Lower leg skin (tissue), 4 donors: ENCODE results near the gene TBC1D22A. TPM values are rescaled to one million over a fixed set of nuclear protein-coding genes. Genes with fewer than 3 reads are reported as not detected.

ENCODE experiments used
- DNase-seq, 2 donors: peaks; one replicate each; pipeline ENCODE4 v3.0.0-alpha.2; 2019; ENCODE audit warnings: low spot score in 2 of 2
- H3K4me3 ChIP-seq: fragments of 200-600 bp; sonication (generic); 2 replicates; pipeline ENCODE4 v1.5.1; 2017; ENCODE audit warnings: mild to moderate bottlenecking, low read depth; ENCODE audit not compliant: poor library complexity, severe bottlenecking
- POLR2A ChIP-seq, 2 donors: fragments of 450-650 bp; IDR thresholded peaks; one replicate each; pipeline ENCODE4 v1.6.1; 2016 to 2017; ENCODE audit warnings: antibody characterized with exemption in 2 of 2, mild to moderate bottlenecking in 1 of 2, moderate library complexity in 1 of 2
- WGBS, 2 donors: methylation state at CpG; one replicate each; pipeline ENCODE4 v1.1.5; 2018; 5-methylcytosine and 5-hydroxymethylcytosine counted together
- intact Hi-C: fragments of 100-400 bp; cut with DNase I; formaldehyde crosslinking; loops from one replicate; pipeline ENCODE4 v1.15.0; 2023; ENCODE audit warnings: low total_unique reads
- total RNA-seq, 4 donors: library from RNA; depleted of rRNA; stranded (reverse); fragments of >200 nt; gene quantifications; one replicate each; pipeline ENCODE4 v1.1.0, GENCODE V29; 2016
- TF ChIP-seq, protein P1 (sequence below), 3 donors: fragments of 450-650 bp; IDR thresholded peaks; one replicate each; pipeline ENCODE4 v1.5.1; 2016; ENCODE audit warnings: antibody characterized with exemption in 3 of 3, mild to moderate bottlenecking in 3 of 3, moderate library complexity in 2 of 3

The TBC1D22A gene
- total RNA-seq, 4 donors from 2014 or later, result 21.8 to 32.3 (median 31.6) TPM

DNA sequence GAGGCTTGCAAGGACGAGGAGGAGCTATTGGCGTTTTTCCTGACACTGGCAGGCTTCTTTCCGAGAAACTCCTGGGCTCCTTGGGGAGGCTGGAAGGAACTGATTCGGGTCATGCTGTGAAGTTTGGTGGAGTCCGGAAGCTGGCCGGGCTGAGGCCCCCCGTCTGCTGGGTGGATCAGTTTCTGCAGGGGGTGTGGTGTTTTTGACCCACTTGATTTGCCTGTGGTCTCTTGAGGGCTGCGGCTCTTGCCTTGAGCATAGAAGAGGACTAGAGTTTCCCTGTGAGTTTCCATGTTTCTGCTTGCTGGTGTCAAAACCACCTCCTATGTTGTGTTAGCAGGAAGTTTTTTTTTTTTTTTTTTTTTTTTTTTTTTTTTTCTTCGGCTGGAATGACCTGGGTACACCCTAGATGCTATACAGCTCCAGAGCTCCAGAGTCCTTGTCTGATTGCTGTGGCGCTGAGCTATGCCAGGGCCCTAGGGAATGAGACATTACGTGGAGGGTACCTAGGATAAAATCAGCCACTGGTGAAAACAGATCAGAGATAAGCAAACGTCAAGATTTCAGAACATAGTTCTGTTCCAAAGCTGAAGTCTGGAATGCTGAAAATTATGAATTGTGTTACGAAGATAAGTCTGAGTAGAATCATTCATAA lies 728 bp downstream of the TBC1D22A start:
- 10% methylated on average over 12 to 13 of the region's 13 CpGs for WGBS, 2 donors
- DNase-seq, result peak in 1 of 2 donors; percentile 91
- H3K4me3 ChIP-seq, result peak overlapping the region; percentile 99
- TF ChIP-seq, protein P1, sequence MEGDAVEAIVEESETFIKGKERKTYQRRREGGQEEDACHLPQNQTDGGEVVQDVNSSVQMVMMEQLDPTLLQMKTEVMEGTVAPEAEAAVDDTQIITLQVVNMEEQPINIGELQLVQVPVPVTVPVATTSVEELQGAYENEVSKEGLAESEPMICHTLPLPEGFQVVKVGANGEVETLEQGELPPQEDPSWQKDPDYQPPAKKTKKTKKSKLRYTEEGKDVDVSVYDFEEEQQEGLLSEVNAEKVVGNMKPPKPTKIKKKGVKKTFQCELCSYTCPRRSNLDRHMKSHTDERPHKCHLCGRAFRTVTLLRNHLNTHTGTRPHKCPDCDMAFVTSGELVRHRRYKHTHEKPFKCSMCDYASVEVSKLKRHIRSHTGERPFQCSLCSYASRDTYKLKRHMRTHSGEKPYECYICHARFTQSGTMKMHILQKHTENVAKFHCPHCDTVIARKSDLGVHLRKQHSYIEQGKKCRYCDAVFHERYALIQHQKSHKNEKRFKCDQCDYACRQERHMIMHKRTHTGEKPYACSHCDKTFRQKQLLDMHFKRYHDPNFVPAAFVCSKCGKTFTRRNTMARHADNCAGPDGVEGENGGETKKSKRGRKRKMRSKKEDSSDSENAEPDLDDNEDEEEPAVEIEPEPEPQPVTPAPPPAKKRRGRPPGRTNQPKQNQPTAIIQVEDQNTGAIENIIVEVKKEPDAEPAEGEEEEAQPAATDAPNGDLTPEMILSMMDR (IDR thresholded peaks at IDR 0.05), result no peak
- TF ChIP-seq POLR2A (IDR thresholded peaks at IDR 0.05), result no peak
- intact Hi-C loops, result no loop called here

DNA sequence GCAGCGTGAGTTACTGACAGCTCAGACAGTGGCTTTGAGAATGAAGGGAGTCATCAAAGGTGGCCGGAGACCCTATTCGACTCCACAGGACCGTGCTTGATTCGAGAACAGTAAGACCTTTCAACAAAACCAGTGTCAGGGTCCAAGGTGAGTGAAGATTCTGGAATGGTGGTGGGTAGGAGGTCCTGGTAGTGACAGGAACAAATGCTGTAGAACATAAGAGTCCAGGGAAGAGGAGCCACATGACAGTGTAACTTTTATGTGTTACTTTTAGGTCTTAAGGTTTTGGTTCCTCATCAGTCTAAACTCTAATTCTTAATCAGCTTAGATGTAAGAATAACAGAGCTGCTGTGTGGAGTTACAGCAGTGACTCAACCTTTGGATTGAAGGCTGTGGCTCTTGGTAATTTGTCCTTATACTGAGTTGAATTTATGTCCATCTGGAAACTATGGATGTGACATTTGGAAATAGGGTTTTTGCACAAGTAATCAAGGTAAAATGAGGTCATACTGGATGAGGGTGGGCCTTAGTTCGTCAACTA lies 1.8 kb downstream of the TBC1D22A start:
- no peak for DNase-seq
- intact Hi-C loops, result no loop called here
- TF ChIP-seq, protein P1 (IDR thresholded peaks at IDR 0.05), result no peak
- no peak for TF ChIP-seq POLR2A (IDR thresholded peaks at IDR 0.05)
- H3K4me3 ChIP-seq, result no peak overlapping the region
- WGBS, 2 donors, result 87 to 88% methylated on average over 6 of the region's 6 CpGs

DNA sequence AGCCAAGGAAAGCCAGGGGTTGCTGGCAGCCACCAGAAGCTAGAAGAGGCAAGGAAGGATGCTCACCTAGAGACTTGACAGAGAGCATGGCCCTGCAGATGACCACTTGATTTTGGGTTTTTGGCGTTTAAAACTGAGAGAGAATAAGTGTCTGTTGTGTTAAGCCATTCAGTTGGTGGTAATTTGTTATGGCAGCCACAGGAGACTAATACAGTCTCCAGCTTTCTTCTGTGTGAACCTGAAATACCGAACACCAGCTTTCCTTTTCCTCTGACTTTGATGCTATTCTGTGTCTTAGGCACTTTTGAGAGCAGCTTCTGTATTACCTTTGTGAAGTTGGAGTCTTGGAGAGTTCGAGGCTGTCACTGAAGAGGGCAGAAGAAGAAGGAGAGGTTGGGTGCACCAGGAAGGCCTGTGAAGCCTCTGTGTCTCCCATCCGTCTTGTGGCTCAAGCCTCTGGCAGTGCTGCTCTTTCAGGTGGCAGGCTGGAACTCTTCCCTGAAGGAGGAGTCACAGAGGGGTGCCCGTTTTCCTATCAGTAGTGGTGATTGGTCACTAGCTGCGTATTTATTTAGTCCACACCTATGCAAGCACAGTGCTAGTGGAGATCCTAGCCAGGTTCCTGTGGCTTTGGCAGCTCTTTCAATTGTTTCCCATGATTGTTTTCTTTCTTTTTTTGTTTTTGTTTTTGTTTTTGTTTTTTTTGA lies 2.5 kb downstream of the TBC1D22A start:
- TF ChIP-seq POLR2A (IDR thresholded peaks at IDR 0.05), result no peak
- TF ChIP-seq, protein P1 (IDR thresholded peaks at IDR 0.05), result no peak
- 76 to 82% methylated on average over 6 of the region's 6 CpGs for WGBS, 2 donors
- DNase-seq, result no peak
- intact Hi-C loops, result no loop called here
- H3K4me3 ChIP-seq, result no peak overlapping the region

DNA sequence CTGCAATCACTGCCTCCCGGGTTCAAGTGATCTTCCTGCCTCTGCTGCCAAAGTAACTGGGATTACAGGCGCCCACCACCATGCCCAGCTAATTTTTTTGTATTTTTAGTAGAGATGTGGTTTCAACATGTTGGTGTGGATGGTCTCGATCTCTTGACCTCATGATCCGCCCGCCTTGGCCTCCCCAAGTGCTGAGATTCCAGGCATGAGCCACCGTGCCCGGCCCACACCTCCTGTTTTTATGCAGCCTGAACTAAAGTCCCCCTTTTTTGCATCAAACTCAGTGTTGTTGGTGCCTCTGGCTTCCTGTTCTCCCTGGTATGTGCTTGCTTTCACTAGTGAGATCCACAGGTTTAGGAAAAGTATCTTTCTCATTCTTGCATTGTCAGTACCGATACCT lies 4.2 kb downstream of the TBC1D22A start:
- DNase-seq, result no peak
- intact Hi-C loops, result no loop called here
- H3K4me3 ChIP-seq, result no peak overlapping the region
- TF ChIP-seq, protein P1 (IDR thresholded peaks at IDR 0.05), result no peak
- no peak for TF ChIP-seq POLR2A (IDR thresholded peaks at IDR 0.05)
- 94 to 96% methylated on average over 8 of the region's 8 CpGs for WGBS, 2 donors

DNA sequence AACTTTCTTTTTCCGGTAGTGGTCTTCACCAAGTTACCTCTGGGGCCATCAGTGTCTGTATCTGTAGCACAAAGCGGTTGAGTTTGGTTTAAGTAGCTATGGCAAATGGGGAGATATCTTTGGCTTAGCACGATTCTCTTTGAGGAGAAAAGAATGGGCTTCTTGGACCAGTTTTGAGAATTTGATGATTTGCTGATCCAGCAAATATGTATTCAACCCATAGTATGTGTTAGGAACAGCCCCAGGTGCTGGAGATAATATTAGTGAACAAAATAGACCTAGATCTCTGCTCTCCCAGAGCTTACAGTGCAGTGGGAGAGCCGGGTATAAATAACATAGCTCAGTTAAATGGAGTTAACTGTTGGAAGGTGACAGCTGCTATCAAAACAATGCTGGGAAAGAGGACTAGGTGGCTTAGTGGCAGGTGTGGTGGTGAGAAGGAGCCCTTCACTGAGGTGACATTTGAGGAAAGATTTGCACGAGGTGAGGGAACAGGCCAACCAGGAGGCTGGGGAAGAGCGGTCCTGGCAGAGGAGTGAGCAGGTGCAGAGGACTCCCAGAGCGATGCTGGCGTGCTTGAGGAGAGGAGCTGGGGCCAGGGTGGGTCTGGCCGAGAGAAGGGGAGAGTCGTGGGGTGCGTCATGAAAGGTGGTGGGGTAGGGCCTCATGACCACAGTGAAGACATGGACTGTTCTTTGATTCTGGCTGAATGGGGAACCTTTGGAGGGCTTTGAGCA lies 5.0 kb downstream of the TBC1D22A start:
- 93 to 96% methylated on average over 11 of the region's 11 CpGs for WGBS, 2 donors
- H3K4me3 ChIP-seq, result no peak overlapping the region
- TF ChIP-seq POLR2A (IDR thresholded peaks at IDR 0.05), result no peak
- TF ChIP-seq, protein P1 (IDR thresholded peaks at IDR 0.05), result no peak
- DNase-seq, result no peak
- intact Hi-C loops, result no loop called here
